ENCODE measurements around the gene ALDH6A1. TPM values are rescaled to one million over a fixed set of nuclear protein-coding genes. Genes with fewer than 3 reads are reported as not detected.

Gene ALDH6A1
- total and polyA plus RNA-seq, 3 donors from 2014 or later = 57.2 to 88.5 (median 84.2) TPM

DNA sequence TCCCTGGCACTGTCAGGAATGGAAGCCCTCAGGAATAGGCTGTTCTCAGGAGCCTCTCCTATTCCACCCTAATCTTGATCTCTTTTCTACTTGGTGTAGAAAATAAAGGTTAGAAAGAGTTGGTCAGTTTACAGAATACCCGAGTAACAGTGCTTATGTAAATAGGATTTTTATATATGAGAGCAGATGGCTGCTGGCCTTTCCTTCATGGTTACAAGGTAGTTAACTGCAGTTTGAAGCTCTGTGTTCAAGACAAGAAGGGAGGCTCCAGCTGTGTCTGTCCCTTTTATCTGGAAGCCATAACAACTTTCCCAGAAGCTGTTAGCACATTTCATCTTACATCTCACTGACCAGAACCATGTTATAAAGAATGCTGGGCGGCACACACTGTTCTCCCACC lies 42.0 kb downstream of the ALDH6A1 start:
- WGBS, 2 donors = 84 to 92% methylated on average over 2 of the region's 2 CpGs
- H3K27me3 ChIP-seq = no peaks in the 10 kb centered on the region
- DNase-seq = no peak
- H3K4me1 ChIP-seq = no peaks in the 10 kb centered on the region
- no peaks in the 10 kb centered on the region for H3K36me3 ChIP-seq (ENCODE audit: low read depth, missing control alignments)
- intact Hi-C loops (cut with DNase I; ENCODE audit: low total_unique reads) = no loop called here
- H3K4me3 ChIP-seq = no peak overlapping the region
- H3K9me3 ChIP-seq = no peaks in the 10 kb centered on the region
- no peak overlapping the region for H3K27ac ChIP-seq
- TF ChIP-seq, protein P1, sequence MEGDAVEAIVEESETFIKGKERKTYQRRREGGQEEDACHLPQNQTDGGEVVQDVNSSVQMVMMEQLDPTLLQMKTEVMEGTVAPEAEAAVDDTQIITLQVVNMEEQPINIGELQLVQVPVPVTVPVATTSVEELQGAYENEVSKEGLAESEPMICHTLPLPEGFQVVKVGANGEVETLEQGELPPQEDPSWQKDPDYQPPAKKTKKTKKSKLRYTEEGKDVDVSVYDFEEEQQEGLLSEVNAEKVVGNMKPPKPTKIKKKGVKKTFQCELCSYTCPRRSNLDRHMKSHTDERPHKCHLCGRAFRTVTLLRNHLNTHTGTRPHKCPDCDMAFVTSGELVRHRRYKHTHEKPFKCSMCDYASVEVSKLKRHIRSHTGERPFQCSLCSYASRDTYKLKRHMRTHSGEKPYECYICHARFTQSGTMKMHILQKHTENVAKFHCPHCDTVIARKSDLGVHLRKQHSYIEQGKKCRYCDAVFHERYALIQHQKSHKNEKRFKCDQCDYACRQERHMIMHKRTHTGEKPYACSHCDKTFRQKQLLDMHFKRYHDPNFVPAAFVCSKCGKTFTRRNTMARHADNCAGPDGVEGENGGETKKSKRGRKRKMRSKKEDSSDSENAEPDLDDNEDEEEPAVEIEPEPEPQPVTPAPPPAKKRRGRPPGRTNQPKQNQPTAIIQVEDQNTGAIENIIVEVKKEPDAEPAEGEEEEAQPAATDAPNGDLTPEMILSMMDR (IDR thresholded peaks at IDR 0.05) = no peak
- no peak for TF ChIP-seq POLR2A (IDR thresholded peaks at IDR 0.05)

DNA sequence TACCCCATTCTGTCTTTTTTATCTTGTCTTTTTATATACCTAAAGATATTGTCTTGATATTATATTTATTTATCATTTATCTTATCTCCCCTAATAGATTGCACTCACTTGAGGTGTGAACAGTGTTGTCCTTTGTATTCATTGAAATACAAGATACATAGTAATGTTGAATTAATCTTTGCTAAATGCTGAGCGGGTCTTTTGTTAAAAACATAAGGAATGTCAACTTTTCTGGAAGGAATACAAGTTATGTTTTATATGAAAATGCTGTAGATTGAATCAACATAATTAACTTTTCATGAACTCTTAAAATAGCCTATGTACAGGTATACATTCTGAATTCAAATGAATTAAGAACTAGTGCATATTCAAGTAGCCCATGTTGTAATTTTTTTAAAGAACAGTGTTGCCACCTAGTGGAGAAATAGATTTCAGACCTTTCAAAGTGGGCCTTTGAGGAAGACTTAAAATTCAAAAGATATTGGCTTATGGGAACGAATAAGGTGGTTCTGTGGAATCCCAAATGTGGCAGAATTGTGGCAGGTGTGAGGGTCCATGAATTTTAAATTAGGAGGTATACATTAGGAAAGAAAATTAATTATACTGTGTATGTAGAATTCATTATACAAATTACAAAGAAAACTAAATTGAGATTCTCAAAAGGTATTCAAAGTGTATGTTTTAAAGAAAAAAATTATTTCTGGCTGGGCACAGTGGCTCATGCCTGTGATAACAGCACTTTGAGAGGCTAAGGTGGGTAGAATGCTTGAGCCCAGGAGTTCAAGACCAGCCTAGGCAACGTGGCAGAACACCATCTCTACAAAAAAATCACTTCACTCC lies 46.0 kb downstream of the ALDH6A1 start:
- Histone ChIP-seq H3K4me3 (no peak overlapping the region), H3K27ac (no peak overlapping the region), H3K9me3 (no peaks in the 10 kb centered on the region), H3K27me3 (no peaks in the 10 kb centered on the region), H3K4me1 (no peaks in the 10 kb centered on the region), H3K36me3 (ENCODE audit: low read depth, missing control alignments) (no peaks in the 10 kb centered on the region)
- no peak for TF ChIP-seq POLR2A (IDR thresholded peaks at IDR 0.05)
- TF ChIP-seq, protein P1 (IDR thresholded peaks at IDR 0.05) = peak in 2 of 3 experiments; percentile 33 to 76
- intact Hi-C loops (cut with DNase I; ENCODE audit: low total_unique reads) = no loop called here
- no peak for DNase-seq
- 67 to 71% methylated on average over 3 of the region's 3 CpGs for whole genome bisulfite sequencing, 2 donors

DNA sequence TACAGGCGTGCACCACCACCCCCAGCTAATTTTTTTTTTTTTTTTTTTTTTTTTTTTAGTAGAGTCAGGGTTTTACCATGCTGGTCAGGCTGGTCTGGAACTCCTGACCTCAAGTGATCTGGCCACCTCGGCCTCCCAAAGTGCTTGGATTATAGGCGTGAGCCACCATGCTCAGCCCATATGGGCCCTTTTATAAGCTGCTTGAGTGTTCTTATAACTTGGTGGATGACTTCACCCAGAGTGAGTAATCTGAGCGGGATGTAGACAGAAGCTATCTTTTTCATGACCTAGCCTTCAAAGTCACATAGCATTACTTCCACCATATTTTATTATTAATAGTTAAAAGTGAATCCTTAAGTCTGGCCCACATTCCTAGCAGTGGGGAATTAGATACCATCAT lies 48.7 kb downstream of the ALDH6A1 start:
- Histone ChIP-seq H3K9me3 (no peaks in the 10 kb centered on the region), H3K4me3 (no peak overlapping the region), H3K4me1 (no peaks in the 10 kb centered on the region), H3K27ac (no peak overlapping the region), H3K36me3 (ENCODE audit: low read depth, missing control alignments) (no peaks in the 10 kb centered on the region), H3K27me3 (no peaks in the 10 kb centered on the region)
- 96 to 97% methylated on average over 4 of the region's 4 CpGs for WGBS, 2 donors
- intact Hi-C loops (cut with DNase I; ENCODE audit: low total_unique reads) = no loop called here
- no peak for TF ChIP-seq POLR2A (IDR thresholded peaks at IDR 0.05)
- TF ChIP-seq, protein P1 (IDR thresholded peaks at IDR 0.05) = no peak
- no peak for DNase-seq

DNA sequence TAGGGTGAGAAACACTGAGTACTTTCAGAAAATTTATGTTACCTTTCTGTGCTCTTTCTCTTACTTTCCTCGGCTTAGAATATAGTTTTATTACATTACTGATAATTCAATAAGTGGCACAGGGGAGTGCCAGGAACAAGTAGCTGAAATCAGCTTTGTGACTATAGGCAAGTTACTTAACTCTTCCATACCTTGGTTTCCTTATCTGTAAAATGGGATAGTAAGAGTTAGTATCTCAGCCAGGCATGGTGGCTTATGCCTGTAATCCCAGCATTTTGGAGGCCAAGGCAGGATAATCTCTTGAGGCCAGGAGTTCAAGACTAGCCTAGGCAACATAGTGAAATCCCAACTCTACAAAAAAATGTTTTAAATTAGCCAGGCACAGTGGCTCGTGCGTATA lies 49.7 kb downstream of the ALDH6A1 start:
- Histone ChIP-seq H3K27me3 (no peaks in the 10 kb centered on the region), H3K4me1 (no peaks in the 10 kb centered on the region), H3K27ac (no peak overlapping the region), H3K4me3 (no peak overlapping the region), H3K9me3 (no peaks in the 10 kb centered on the region), H3K36me3 (ENCODE audit: low read depth, missing control alignments) (no peaks in the 10 kb centered on the region)
- intact Hi-C loops (cut with DNase I; ENCODE audit: low total_unique reads) = no loop called here
- no peak for TF ChIP-seq POLR2A (IDR thresholded peaks at IDR 0.05)
- TF ChIP-seq, protein P1 (IDR thresholded peaks at IDR 0.05) = no peak
- WGBS, 2 donors = 76 to 86% methylated on average over 3 of the region's 3 CpGs
- DNase-seq = no peak

DNA sequence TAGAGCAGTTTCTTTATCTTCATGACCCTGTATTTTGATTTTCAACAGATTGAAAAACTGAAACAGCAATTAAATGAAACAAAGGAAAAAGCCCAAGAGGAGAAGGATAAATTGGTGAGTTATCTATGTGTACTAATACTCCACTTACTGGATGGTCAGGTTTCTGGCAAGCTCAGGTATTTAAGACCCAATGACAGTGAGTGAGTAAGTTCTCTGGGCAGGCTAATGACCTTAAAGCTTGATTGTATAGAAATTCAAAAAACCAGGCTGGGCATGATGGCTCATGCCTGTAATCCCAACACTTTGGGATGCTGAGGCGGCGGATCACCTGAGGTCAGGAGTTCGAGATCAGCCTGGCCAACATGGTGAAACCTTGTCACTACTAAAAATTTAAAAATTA lies 55.1 kb downstream of the ALDH6A1 start:
- no peak for DNase-seq
- Histone ChIP-seq H3K4me3 (no peak overlapping the region), H3K27ac (no peak overlapping the region), H3K4me1 (no peaks in the 10 kb centered on the region), H3K9me3 (no peaks in the 10 kb centered on the region), H3K36me3 (ENCODE audit: low read depth, missing control alignments) (no peaks in the 10 kb centered on the region), H3K27me3 (no peaks in the 10 kb centered on the region)
- TF ChIP-seq, protein P1 (IDR thresholded peaks at IDR 0.05) = no peak
- TF ChIP-seq POLR2A (IDR thresholded peaks at IDR 0.05) = no peak
- intact Hi-C loops (cut with DNase I; ENCODE audit: low total_unique reads) = no loop called here
- 96 to 97% methylated on average over 3 of the region's 3 CpGs for WGBS, 2 donors

Data from testis (tissue), 3 donors.